ENCODE measurements around the gene CDK8. TPM values are rescaled to one million over a fixed set of nuclear protein-coding genes. Genes with fewer than 3 reads are reported as not detected.

The CDK8 gene
- total RNA-seq, 2 experiments from 2014 or later: 14.6 to 15.0 TPM

GRCh38 chr13:26400545-26400944, 146.6 kb downstream of the CDK8 start:
- CTCF ChIA-PET: interaction anchor here (2.1 kb wide), 1 partner anchor 215 kb away, joined by 11 read pairs; no protein-coding TSS in a partner anchor
- intact Hi-C loops (cut with micrococcal nuclease): loop anchor here (10.0 kb wide), 1 partner anchor 216 kb away; no protein-coding TSS in a partner anchor
- Mint-ChIP-seq H3K27me3 (no peaks in the 10 kb centered on the region), H3K9me3 (no peaks in the 10 kb centered on the region), H3K27ac (no peak overlapping the region), H3K4me3 (no peak overlapping the region), H3K4me1 (ENCODE audit: low read depth) (peaks cover 7% of the 10 kb centered on the region), H3K36me3 (peaks cover 22% of the 10 kb centered on the region)
- POLR2A ChIA-PET: no interaction called here
- DNase-seq: no peak

GRCh38 chr13:26401069-26401468, 147.1 kb downstream of the CDK8 start:
- POLR2A ChIA-PET: no interaction called here
- no peak overlapping the region for H3K27ac Mint-ChIP-seq
- H3K27me3 Mint-ChIP-seq: no peaks in the 10 kb centered on the region
- H3K9me3 Mint-ChIP-seq: no peaks in the 10 kb centered on the region
- DNase-seq: no peak
- peaks cover 7% of the 10 kb centered on the region for H3K4me1 Mint-ChIP-seq (ENCODE audit: low read depth)
- no peak overlapping the region for H3K4me3 Mint-ChIP-seq
- H3K36me3 Mint-ChIP-seq: peaks cover 22% of the 10 kb centered on the region
- intact Hi-C loops (cut with micrococcal nuclease): loop anchor here (10.0 kb wide), 1 partner anchor 216 kb away; no protein-coding TSS in a partner anchor
- CTCF ChIA-PET: interaction anchor here (1.2 to 2.1 kb wide), 2 partner anchors 95 to 216 kb away, joined by 3 to 11 read pairs; no protein-coding TSS in a partner anchor

DNA sequence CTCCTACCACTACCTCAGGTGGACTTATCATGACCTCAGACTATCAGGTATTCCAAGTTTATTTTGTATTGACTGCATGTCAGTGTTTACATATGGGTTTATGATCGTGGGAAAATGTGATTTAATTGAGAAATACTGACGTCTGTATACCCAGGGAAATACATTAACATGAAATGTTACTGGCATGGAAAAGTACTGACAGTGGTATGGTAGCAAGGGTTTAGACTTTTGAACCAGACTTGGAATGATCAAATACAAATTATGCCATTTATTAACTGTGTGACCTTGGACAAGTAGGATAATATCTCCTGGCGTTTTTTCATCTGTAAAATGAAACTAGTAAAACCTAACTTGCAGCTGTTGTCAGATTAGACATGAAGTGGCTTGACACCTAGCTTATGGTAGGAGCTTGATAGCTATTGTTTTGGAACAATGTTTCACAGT, 147.7 kb downstream of the CDK8 start:
- Mint-ChIP-seq H3K27me3 (no peaks in the 10 kb centered on the region), H3K9me3 (no peaks in the 10 kb centered on the region), H3K4me1 (ENCODE audit: low read depth) (peaks cover 7% of the 10 kb centered on the region), H3K36me3 (peaks cover 26% of the 10 kb centered on the region), H3K27ac (no peak overlapping the region), H3K4me3 (no peak overlapping the region)
- CTCF ChIA-PET: interaction anchor here (1.2 to 2.1 kb wide), 2 partner anchors 95 to 216 kb away, joined by 3 to 11 read pairs; no protein-coding TSS in a partner anchor
- intact Hi-C loops (cut with micrococcal nuclease): loop anchor here (10.0 kb wide), 1 partner anchor 217 kb away; no protein-coding TSS in a partner anchor
- POLR2A ChIA-PET: interaction anchor here (0.5 kb wide), 1 partner anchor 217 kb away, joined by 3 read pairs; no protein-coding TSS in a partner anchor
- no peak for DNase-seq

DNA sequence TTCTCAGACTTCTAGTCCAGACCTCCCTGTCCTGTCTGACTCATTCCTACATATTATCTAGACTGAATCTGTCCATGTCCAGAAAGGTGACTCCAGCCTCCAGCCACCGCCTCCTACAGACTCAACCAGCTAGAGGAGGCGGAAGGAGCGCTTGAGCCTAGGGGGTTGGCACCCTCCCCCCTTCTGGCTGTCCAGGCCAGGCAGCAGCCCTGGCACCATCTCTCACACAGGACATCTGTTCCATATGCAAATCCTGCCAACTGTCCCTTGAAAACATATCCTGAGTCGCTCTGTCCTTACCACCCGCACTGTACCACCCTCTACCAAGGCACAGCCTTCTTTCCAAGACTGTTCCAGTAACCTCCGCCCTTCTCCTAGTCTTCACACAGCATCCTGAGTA, 152.9 kb downstream of the CDK8 start:
- intact Hi-C loops (cut with micrococcal nuclease): loop anchor here (10.0 kb wide), 1 partner anchor 222 kb away; no protein-coding TSS in a partner anchor
- Mint-ChIP-seq H3K27ac (no peak overlapping the region), H3K4me1 (ENCODE audit: low read depth) (no peaks in the 10 kb centered on the region), H3K36me3 (peaks cover 16% of the 10 kb centered on the region), H3K27me3 (no peaks in the 10 kb centered on the region), H3K4me3 (no peak overlapping the region), H3K9me3 (no peaks in the 10 kb centered on the region)
- ChIA-PET POLR2A (no interaction called here), CTCF (interaction anchor here (1.8 kb wide), 1 partner anchor 222 kb away, joined by 4 read pairs; no protein-coding TSS in a partner anchor)
- no peak for DNase-seq

DNA sequence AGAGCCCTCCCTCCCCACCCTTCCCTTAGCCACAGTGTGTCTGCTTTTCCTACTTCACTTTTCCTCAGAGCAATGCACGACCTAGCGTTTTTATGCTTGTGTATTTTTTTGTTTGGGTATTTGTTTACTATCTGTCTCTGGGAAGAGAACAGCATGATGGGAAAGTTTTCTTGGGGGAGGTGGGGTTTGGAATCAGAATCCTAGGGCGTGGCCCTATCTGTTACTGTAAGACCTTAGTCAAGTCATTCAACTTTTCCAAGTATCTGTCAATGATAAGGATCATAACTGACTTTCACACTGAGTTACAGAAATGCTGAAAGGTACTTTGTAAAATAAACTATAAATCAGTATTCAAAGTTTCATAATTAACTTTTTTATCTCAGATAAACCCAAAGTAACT, 157.3 kb downstream of the CDK8 start:
- intact Hi-C loops (cut with micrococcal nuclease): no loop called here
- Mint-ChIP-seq H3K4me3 (no peak overlapping the region), H3K4me1 (ENCODE audit: low read depth) (no peaks in the 10 kb centered on the region), H3K27me3 (no peaks in the 10 kb centered on the region), H3K36me3 (peaks cover 3% of the 10 kb centered on the region), H3K27ac (no peak overlapping the region), H3K9me3 (peaks cover 6% of the 10 kb centered on the region)
- DNase-seq: no peak
- POLR2A ChIA-PET: interaction anchor here (1.0 kb wide), 1 partner anchor 21 kb away, joined by 3 read pairs; no protein-coding TSS in a partner anchor
- CTCF ChIA-PET: interaction anchor here (0.9 kb wide), 1 partner anchor 287 kb away, joined by 3 read pairs; no protein-coding TSS in a partner anchor

DNA sequence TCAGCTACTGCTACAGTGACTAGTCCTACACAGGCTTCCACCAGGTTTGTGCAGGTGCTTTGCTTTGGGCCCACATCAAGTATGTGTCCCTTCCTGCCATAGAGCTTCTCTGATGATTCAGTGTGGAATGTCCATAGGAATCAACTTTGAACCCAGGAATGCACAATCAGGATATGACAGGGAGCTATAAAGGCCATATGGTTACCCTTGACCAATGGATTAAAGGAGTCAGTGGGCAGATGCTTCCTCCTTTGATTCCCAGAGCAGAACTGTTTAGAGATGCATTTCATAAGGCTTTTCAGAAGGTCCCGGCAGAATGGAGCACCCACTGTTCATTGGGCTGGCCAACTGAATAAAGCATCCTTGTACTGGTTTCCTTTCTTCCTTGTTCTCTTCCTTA, 158.3 kb downstream of the CDK8 start:
- Mint-ChIP-seq H3K4me3 (no peak overlapping the region), H3K27me3 (no peaks in the 10 kb centered on the region), H3K27ac (no peak overlapping the region), H3K9me3 (peaks cover 6% of the 10 kb centered on the region), H3K4me1 (ENCODE audit: low read depth) (no peaks in the 10 kb centered on the region), H3K36me3 (no peaks in the 10 kb centered on the region)
- POLR2A ChIA-PET: no interaction called here
- no peak for DNase-seq
- CTCF ChIA-PET: interaction anchor here (0.9 kb wide), 1 partner anchor 286 kb away, joined by 3 read pairs; no protein-coding TSS in a partner anchor
- intact Hi-C loops (cut with micrococcal nuclease): no loop called here

- no peak for DNase-seq
- Mint-ChIP-seq H3K27me3 (no peaks in the 10 kb centered on the region), H3K36me3 (no peaks in the 10 kb centered on the region), H3K9me3 (peaks cover 6% of the 10 kb centered on the region), H3K4me1 (ENCODE audit: low read depth) (no peaks in the 10 kb centered on the region), H3K4me3 (no peak overlapping the region), H3K27ac (no peak overlapping the region)
- ChIA-PET CTCF (no interaction called here), POLR2A (no interaction called here)
- intact Hi-C loops (cut with micrococcal nuclease): no loop called here
Measured at GRCh38 chr13:26412936-26413716, 159.2 kb downstream of the CDK8 start.

DNA sequence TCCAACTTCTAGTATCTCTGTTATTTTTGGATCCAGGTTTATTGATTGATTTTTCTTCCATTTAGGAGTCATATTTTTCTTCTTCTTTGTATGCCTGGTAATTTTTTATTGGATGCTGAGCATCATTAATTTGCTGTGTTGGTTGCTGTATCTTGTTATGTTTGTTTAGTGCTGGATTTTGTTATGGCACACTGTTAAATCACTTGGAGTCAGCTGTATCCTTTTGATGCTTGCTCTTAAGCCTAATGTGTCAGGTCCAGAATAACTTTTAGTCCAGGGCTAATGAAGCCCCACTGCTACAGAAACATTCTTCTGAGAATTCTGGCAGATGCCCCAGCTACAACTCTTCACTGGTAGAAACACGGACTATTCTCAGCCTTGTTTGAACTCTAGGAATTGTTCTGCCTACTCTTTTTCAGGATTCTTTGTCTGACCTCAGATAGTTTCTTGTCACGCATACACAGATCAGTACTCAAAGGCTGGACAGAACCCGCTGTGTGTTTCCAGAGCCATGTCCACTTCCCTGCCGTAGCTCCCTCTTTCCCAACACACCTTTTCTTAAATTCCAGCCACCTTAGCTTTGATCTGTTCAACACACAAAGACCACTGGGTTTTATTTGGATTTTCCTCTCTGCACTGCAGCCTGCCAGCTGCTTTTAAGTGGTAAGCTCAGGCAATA, 166.5 kb downstream of the CDK8 start:
- H3K36me3 Mint-ChIP-seq: no peaks in the 10 kb centered on the region
- H3K27me3 Mint-ChIP-seq: peaks cover 3% of the 10 kb centered on the region
- DNase-seq: no peak
- no peaks in the 10 kb centered on the region for H3K9me3 Mint-ChIP-seq
- POLR2A ChIA-PET: no interaction called here
- H3K4me1 Mint-ChIP-seq (ENCODE audit: low read depth): no peaks in the 10 kb centered on the region
- no peak overlapping the region for H3K4me3 Mint-ChIP-seq
- intact Hi-C loops (cut with micrococcal nuclease): no loop called here
- CTCF ChIA-PET: no interaction called here
- H3K27ac Mint-ChIP-seq: no peak overlapping the region

DNA sequence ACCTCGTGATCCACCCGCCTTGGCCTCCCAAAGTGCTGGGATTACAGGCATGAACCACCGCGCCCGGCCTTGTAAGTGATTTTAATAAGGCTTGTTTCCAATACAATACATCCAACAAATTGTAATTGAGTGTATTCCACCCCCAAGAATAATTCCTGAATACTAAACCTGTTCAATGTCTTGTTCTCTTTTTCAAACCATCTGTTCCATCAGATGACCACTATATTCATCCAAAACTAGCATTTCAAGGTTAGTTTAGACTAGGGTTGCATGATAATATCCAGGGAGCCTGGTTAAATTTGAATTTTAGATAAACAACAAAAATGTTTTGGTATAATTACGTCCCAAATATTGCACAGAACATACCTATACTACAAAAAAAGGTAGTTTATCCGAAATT, 168.1 kb downstream of the CDK8 start:
- DNase-seq: no peak
- peaks cover 13% of the 10 kb centered on the region for H3K27me3 Mint-ChIP-seq
- no peaks in the 10 kb centered on the region for H3K9me3 Mint-ChIP-seq
- ChIA-PET CTCF (no interaction called here), POLR2A (no interaction called here)
- H3K36me3 Mint-ChIP-seq: no peaks in the 10 kb centered on the region
- H3K4me1 Mint-ChIP-seq (ENCODE audit: low read depth): no peaks in the 10 kb centered on the region
- intact Hi-C loops (cut with micrococcal nuclease): no loop called here
- no peak overlapping the region for H3K27ac Mint-ChIP-seq
- no peak overlapping the region for H3K4me3 Mint-ChIP-seq

DNA sequence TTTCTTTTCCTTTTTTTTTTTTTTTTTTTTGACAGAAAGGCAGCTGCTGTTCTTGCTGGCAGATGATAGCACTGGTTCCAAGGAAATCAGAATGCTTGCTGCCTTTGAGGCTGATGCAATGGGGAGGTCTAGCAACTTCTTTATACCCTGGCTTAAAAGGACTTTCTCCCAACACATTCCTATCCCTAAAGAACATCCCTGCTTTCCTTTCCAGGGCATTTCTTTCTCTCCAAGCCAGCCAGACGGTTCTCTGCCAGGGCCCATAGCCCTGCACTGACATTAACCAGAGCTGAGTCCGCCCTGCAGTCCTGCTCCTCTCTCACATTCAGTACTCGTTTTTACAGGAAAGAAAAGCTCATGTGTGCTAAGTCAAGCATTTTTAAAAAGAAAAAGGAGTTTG, 169.7 kb downstream of the CDK8 start:
- no peaks in the 10 kb centered on the region for H3K36me3 Mint-ChIP-seq
- CTCF ChIA-PET: no interaction called here
- POLR2A ChIA-PET: no interaction called here
- no peaks in the 10 kb centered on the region for H3K4me1 Mint-ChIP-seq (ENCODE audit: low read depth)
- intact Hi-C loops (cut with micrococcal nuclease): no loop called here
- DNase-seq: no peak
- no peaks in the 10 kb centered on the region for H3K9me3 Mint-ChIP-seq
- no peak overlapping the region for H3K4me3 Mint-ChIP-seq
- peaks cover 13% of the 10 kb centered on the region for H3K27me3 Mint-ChIP-seq
- no peak overlapping the region for H3K27ac Mint-ChIP-seq

GRCh38 chr13:26424181-26424580, 170.3 kb downstream of the CDK8 start:
- Mint-ChIP-seq H3K27me3 (peaks cover 13% of the 10 kb centered on the region), H3K4me3 (no peak overlapping the region), H3K36me3 (no peaks in the 10 kb centered on the region), H3K4me1 (ENCODE audit: low read depth) (no peaks in the 10 kb centered on the region), H3K9me3 (no peaks in the 10 kb centered on the region), H3K27ac (no peak overlapping the region)
- ChIA-PET CTCF (no interaction called here), POLR2A (no interaction called here)
- intact Hi-C loops (cut with micrococcal nuclease): no loop called here
- DNase-seq: no peak

All from activated CD4-positive, alpha-beta memory T cell treated with anti-CD3 and anti-CD28 coated beads for 36 hours (primary cell).